ENCODE measurements around the gene NMT1. TPM values are rescaled to one million over a fixed set of nuclear protein-coding genes. Genes with fewer than 3 reads are reported as not detected.

The NMT1 gene
- 45.6 TPM for total RNA-seq
- polyA plus RNA-seq (ENCODE audit: insufficient read depth in 1 of 8, insufficient read length in 8 of 8, low replicate concordance in 1 of 8), result 10 to 100 TPM; 34.0 to 49.1 (median 37.8) TPM
- long read RNA-seq, donor 1, partial matches to known transcripts, result 18 of 18 reads
- long read RNA-seq, donor 1, other reads (novel, unspliced or antisense), result 0 of 18 reads
- long read RNA-seq, donor 2, full-length matches to known transcripts, result 2 of 2 reads
- long read RNA-seq, donor 2, partial matches to known transcripts, result 0 of 2 reads
- long read RNA-seq, donor 2, other reads (novel, unspliced or antisense), result 0 of 2 reads
- long read RNA-seq, donor 3, full-length matches to known transcripts, result 5 of 11 reads
- long read RNA-seq, donor 3, partial matches to known transcripts, result 6 of 11 reads
- long read RNA-seq, donor 3, other reads (novel, unspliced or antisense), result 0 of 11 reads
- long read RNA-seq, donor 4, partial matches to known transcripts, result 5 of 6 reads
- long read RNA-seq, donor 4, other reads (novel, unspliced or antisense), result 0 of 6 reads
- long read RNA-seq, donor 5, full-length matches to known transcripts, result 11 of 17 reads
- long read RNA-seq, donor 5, partial matches to known transcripts, result 6 of 17 reads
- long read RNA-seq, donor 5, other reads (novel, unspliced or antisense), result 0 of 17 reads
- long read RNA-seq, donor 6, full-length matches to known transcripts, result 6 of 6 reads
- long read RNA-seq, donor 6, partial matches to known transcripts, result 0 of 6 reads
- long read RNA-seq, donor 6, other reads (novel, unspliced or antisense), result 0 of 6 reads
- long read RNA-seq, donor 7, full-length matches to known transcripts, result 6 of 14 reads
- long read RNA-seq, donor 7, partial matches to known transcripts, result 8 of 14 reads
- long read RNA-seq, donor 7, other reads (novel, unspliced or antisense), result 0 of 14 reads
- long read RNA-seq, donor 8, full-length matches to known transcripts, result 6 of 6 reads
- long read RNA-seq, donor 8, partial matches to known transcripts, result 0 of 6 reads
- long read RNA-seq, donor 8, other reads (novel, unspliced or antisense), result 0 of 6 reads
- long read RNA-seq, donor 9, full-length matches to known transcripts, result 4 of 19 reads
- long read RNA-seq, donor 9, partial matches to known transcripts, result 15 of 19 reads
- long read RNA-seq, donor 9, other reads (novel, unspliced or antisense), result 0 of 19 reads
- long read RNA-seq, donor 10, full-length matches to known transcripts, result 6 of 11 reads
- long read RNA-seq, donor 10, partial matches to known transcripts, result 5 of 11 reads
- long read RNA-seq, donor 10, other reads (novel, unspliced or antisense), result 0 of 11 reads
- long read RNA-seq, donor 11, full-length matches to known transcripts, result 10 of 70 reads
- long read RNA-seq, donor 11, partial matches to known transcripts, result 60 of 70 reads
- long read RNA-seq, donor 11, other reads (novel, unspliced or antisense), result 0 of 70 reads

DNA sequence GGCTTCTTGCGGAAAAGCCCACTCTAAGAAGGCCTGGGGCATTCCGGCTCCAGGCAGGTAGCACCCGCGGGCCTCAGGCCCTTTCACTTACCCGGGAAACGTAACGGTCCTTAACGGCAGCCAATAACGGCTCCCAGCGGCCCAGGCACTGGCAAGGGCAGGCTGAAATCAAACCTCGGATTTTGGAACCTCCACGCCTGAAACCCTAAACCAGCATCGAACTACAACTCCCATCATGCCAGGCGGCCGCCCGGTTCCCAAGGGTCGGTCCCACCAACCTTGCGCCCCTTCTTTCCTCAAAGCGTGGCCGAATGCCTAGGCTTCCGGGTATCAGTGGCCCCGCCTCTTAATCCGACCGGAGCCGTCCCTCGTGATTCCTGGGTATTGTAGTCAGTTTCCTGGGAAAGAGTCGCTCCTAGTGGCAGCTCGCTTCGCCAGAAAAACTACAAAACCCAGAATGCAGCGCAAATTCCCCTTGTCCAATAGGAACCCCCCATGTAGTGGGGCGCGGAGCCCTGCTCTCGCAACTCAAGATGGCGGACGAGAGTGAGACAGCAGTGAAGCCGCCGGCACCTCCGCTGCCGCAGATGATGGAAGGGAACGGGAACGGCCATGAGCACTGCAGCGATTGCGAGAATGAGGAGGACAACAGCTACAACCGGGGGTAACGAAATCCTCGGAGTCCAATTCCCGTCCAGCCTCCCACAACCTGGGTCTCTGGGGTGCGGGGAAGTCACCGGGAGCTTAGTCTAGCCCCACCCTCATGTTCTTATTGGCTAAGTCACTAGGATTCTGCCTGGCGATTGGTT, at the start of gene NMT1:
Gene NMT1, plus strand, starts transcription at position 521 of the 809 bp plus-strand sequence. Its CDS starts 13 bp downstream, at position 534.
- 0% methylated on average over 30 of the region's 50 CpGs for WGBS (ENCODE audit: insufficient coverage)
- peak; percentile 100 for DNase-seq
- Histone ChIP-seq H3K4me3 (ENCODE audit: low read length) (peak within 1 kb of the TSS; percentile 91), H3K27me3 (ENCODE audit: control insufficient read depth, insufficient read depth, low read length) (no peaks in the 10 kb centered on the region), H3K27ac (ENCODE audit: low read length) (peak within 1 kb of the TSS; percentile 96), H3K36me3 (ENCODE audit: control insufficient read depth, insufficient read depth, low read length) (no peaks in the 10 kb centered on the region), H3K4me1 (ENCODE audit: control insufficient read depth, insufficient read depth, low read length) (peaks cover 15% of the 10 kb centered on the region), H3K9me3 (replicated peaks; ENCODE audit: control insufficient read depth, low read depth, low read length) (no peaks in the 10 kb centered on the region)

DNA sequence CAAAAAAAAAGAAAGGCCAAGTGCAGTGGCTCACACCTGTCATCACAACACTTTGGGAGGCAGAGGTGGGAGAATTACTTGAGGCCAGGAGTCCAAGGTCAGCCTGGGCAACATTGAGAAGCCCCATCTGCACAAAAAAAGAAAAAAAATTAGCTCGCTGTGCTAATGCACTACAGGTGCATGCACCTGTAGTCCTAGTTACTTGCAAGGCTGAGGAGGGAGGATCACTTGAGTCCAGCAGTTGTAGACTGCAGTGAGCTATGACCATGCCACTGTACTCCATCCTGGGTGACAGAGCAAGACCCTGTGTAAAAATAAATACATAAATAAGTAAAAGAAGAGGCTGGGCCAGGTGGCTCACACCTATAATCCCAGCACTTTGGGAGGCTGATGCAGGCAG, 49.4 kb upstream of the NMT1 start:
- H3K27me3 ChIP-seq (ENCODE audit: control insufficient read depth, insufficient read depth, low read length), result peaks cover 2% of the 10 kb centered on the region
- no peaks in the 10 kb centered on the region for H3K36me3 ChIP-seq (ENCODE audit: control insufficient read depth, insufficient read depth, low read length)
- H3K27ac ChIP-seq (ENCODE audit: low read length), result no peak overlapping the region
- H3K4me3 ChIP-seq (ENCODE audit: low read length), result no peak overlapping the region
- peaks cover 21% of the 10 kb centered on the region for H3K4me1 ChIP-seq (ENCODE audit: control insufficient read depth, insufficient read depth, low read length)
- DNase-seq, result no peak
- no peaks in the 10 kb centered on the region for H3K9me3 ChIP-seq (replicated peaks; ENCODE audit: control insufficient read depth, low read depth, low read length)
- 86% methylated on average over 1 of the region's 1 CpG for WGBS (ENCODE audit: insufficient coverage)

DNA sequence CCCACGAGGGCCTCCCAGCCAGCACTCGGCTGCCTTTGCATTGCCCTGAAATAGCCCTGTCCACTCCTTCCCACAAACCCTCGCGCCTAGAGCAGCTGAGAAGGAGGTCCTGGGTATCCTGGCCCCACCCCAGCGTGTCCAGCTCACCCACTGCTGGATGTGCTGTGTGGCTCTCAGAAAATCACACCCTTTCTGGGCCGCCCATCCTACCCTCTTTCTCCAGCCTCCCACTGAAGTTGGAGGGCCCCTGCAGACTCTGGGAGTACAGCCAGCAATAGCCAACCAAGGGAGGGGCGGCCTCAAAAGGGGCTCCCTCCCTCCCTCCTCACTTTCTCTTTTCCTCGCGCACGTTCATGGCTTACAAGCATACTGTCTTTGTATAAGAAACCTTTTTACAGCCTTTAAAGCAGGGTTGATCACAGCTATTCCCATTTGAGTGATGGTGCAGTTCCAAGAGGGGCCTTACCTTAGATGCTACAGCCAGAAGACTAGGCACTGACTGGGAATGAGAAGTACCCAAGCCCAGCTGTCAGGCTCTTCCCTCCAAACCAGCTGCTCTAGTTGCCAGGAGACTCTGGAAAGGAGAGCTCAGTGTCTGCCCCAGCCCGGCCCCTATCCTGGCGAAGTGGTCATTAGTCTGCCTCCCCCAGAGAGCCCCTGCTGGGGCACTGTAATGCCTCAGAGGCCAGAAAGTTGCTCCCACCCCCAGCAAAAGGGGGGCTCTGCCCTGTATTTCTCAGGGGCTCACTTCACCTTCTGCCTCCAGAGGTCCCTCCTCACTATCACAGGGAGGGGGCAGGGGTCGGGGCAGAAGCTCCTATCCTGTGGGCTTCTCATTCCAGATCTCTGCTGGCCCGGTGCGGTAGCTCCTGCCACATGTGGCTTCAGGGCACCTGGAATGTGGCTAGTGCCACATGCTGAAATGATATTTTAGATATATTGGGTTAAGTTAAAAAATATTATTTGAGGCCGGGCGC, 47.8 kb upstream of the NMT1 start:
- 15% methylated on average over 11 of the region's 17 CpGs for WGBS (ENCODE audit: insufficient coverage)
- H3K27me3 ChIP-seq (ENCODE audit: control insufficient read depth, insufficient read depth, low read length), result peaks cover 5% of the 10 kb centered on the region
- H3K4me3 ChIP-seq (ENCODE audit: low read length), result no peak overlapping the region
- DNase-seq, result peak; percentile 79
- H3K27ac ChIP-seq (ENCODE audit: low read length), result peak overlapping the region; percentile 66
- H3K9me3 ChIP-seq (replicated peaks; ENCODE audit: control insufficient read depth, low read depth, low read length), result no peaks in the 10 kb centered on the region
- H3K4me1 ChIP-seq (ENCODE audit: control insufficient read depth, insufficient read depth, low read length), result peaks cover 24% of the 10 kb centered on the region
- no peaks in the 10 kb centered on the region for H3K36me3 ChIP-seq (ENCODE audit: control insufficient read depth, insufficient read depth, low read length)

DNA sequence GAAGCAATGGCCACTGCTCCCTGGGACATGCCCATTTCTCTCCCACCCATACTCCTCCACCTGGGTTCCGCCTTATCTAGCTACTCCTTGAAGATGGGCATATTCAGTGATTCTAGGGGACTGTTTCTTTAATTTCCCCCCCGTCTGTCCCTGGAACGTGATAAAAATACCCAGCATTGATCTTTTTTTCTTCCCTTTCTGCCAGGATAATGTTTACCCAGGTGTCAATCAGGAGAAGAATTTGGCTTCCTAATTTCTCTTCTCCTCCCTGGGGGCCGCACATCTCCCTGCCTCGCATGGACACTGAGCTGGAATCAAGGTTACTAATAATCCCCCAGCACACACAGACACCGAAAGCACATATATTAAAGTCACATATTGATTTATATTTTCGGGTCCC, 44.9 kb upstream of the NMT1 start:
- Histone ChIP-seq H3K4me1 (ENCODE audit: control insufficient read depth, insufficient read depth, low read length) (peaks cover 47% of the 10 kb centered on the region), H3K27me3 (ENCODE audit: control insufficient read depth, insufficient read depth, low read length) (peaks cover 24% of the 10 kb centered on the region), H3K36me3 (ENCODE audit: control insufficient read depth, insufficient read depth, low read length) (no peaks in the 10 kb centered on the region), H3K4me3 (ENCODE audit: low read length) (no peak overlapping the region), H3K27ac (ENCODE audit: low read length) (no peak overlapping the region), H3K9me3 (replicated peaks; ENCODE audit: control insufficient read depth, low read depth, low read length) (no peaks in the 10 kb centered on the region)
- DNase-seq, result no peak
- 55% methylated on average over 3 of the region's 7 CpGs for WGBS (ENCODE audit: insufficient coverage)

DNA sequence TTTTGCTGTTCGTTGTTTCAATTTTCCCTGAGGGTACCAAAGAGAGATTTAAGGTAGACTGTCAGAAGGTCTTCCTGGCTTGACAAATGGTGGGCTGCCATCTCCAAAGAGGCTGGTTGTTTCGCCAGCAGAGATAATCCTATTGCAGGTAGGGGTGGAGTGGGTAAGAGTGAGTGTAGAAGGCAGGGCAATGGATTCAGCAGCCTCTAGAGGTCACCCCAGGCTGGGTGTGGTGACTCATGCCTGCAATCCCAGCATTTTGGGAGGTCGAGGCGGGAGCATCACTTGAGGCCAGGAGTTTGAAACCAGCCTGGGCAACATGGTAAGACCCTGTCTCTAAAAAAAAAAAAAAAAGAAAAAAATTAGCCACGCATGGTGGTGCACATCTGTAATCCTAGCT, 44.3 kb upstream of the NMT1 start:
- peaks cover 30% of the 10 kb centered on the region for H3K27me3 ChIP-seq (ENCODE audit: control insufficient read depth, insufficient read depth, low read length)
- no peak overlapping the region for H3K27ac ChIP-seq (ENCODE audit: low read length)
- no peaks in the 10 kb centered on the region for H3K9me3 ChIP-seq (replicated peaks; ENCODE audit: control insufficient read depth, low read depth, low read length)
- 71% methylated on average over 3 of the region's 5 CpGs for WGBS (ENCODE audit: insufficient coverage)
- peaks cover 53% of the 10 kb centered on the region for H3K4me1 ChIP-seq (ENCODE audit: control insufficient read depth, insufficient read depth, low read length)
- H3K4me3 ChIP-seq (ENCODE audit: low read length), result no peak overlapping the region
- H3K36me3 ChIP-seq (ENCODE audit: control insufficient read depth, insufficient read depth, low read length), result no peaks in the 10 kb centered on the region
- DNase-seq, result no peak

DNA sequence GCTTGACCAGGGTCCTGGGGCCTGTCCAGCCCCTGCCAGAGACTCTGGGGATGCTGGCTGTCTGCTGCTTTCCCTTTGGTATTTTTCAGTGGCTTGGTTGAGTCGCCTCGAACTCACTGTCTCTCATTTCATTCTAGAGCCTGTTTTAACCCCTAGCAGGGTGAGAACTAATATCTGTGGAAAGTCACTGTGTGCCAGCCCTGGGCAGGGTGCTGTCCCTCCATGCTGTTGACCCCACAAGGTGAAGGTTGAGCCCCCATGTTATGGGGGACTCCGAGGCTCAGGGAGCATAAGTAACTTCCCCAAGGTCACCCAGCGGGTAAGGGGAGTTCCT, 42.6 kb upstream of the NMT1 start:
- Histone ChIP-seq H3K27me3 (ENCODE audit: control insufficient read depth, insufficient read depth, low read length) (peaks cover 30% of the 10 kb centered on the region), H3K27ac (ENCODE audit: low read length) (peak overlapping the region; percentile 10), H3K36me3 (ENCODE audit: control insufficient read depth, insufficient read depth, low read length) (peaks cover under 1% of the 10 kb centered on the region), H3K4me3 (ENCODE audit: low read length) (peak overlapping the region; percentile 38), H3K4me1 (ENCODE audit: control insufficient read depth, insufficient read depth, low read length) (peaks cover 48% of the 10 kb centered on the region), H3K9me3 (replicated peaks; ENCODE audit: control insufficient read depth, low read depth, low read length) (no peaks in the 10 kb centered on the region)
- WGBS (ENCODE audit: insufficient coverage), result 18% methylated on average over 2 of the region's 4 CpGs
- DNase-seq, result no peak

DNA sequence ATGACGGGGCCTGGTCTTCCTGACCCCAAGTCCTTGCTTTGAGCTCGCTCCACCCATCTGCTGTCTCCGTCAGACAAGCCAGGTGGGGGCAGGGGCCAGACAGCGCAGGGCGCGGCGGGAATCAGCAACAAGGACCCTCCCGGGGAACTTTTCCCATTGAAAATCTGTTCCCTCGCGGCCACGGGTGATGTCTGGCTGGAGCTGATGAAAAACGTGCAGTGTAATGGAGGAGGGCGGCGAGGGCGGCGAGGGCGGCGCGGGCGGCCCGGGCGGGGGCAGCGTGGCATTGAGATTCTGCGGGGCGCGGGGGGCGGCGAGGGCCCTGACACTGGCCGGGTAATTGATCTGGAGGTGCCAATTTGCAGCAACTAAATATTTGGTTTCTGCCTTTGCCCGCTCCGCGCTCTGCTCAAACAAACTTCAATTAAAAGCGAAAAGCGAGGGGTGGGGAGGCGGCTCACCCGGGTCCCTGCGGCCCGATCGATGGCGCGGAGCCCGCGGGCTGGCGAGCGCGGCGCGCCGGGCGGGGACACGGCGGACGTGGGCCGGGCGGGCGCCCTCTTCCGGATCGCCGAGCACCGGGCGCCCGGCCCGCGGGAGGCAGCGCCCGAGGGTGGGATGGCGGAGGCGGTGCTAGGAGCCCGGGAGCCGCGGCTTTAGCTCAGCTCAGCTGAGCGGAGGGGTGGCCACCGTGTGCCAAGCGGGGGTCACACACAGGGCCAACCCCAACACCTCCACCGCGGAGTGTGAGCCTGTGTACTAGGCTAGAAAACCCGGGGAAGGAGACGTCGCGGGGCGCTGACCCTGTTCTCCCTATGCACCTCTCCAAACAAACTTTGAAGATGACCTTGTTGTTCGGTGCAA, 42.0 kb upstream of the NMT1 start:
- peak; percentile 75 for DNase-seq
- 2% methylated on average over 79 of the region's 82 CpGs for WGBS (ENCODE audit: insufficient coverage)
- Histone ChIP-seq H3K27me3 (ENCODE audit: control insufficient read depth, insufficient read depth, low read length) (peaks cover 30% of the 10 kb centered on the region), H3K36me3 (ENCODE audit: control insufficient read depth, insufficient read depth, low read length) (peaks cover 6% of the 10 kb centered on the region), H3K4me1 (ENCODE audit: control insufficient read depth, insufficient read depth, low read length) (peaks cover 45% of the 10 kb centered on the region), H3K4me3 (ENCODE audit: low read length) (peak overlapping the region; percentile 38), H3K27ac (ENCODE audit: low read length) (no peak overlapping the region), H3K9me3 (replicated peaks; ENCODE audit: control insufficient read depth, low read depth, low read length) (no peaks in the 10 kb centered on the region)
